Measurements from ENCODE around the gene IGSF21.

- no peak for TF ChIP-seq POLR2A (IDR thresholded peaks at IDR 0.05)
- no peak for TF ChIP-seq CTCF (IDR thresholded peaks at IDR 0.05)
These were observed 18.1 kb upstream of the IGSF21 start for GRCh38 chr1:18089488-18089887.
